GM21390 (cell line): ENCODE results near the gene TMED1.

ENCODE experiments used
- ATAC-seq: cut with Tn5 transposase; IDR thresholded peaks from one replicate; pipeline ENCODE4 v1.9.1; 2021; ENCODE audit not compliant: unreplicated experiment

The TMED1 gene

GRCh38 chr19:10835089-10835753, 791 bp downstream of the TMED1 start:
- no peak for ATAC-seq

DNA sequence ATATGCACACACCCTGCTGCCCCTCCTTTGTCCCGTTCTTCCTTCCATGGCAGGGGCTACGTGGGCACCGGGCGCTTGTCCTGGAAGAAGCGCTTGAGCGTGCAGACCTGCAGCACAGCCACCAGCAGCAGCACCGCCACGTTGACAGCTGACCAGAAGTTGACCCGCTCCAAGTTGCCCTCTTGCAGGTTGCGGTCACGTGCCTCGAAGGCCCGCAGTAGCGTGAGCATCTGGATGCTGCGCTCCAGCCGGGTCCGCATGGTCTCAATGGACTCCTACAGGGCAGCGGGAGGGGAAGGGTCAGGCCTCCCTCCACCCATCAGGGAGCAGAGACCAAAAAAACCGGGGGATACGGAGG, 3.1 kb downstream of the TMED1 start:
- ATAC-seq, result no peak

- no peak for ATAC-seq
Observed at GRCh38 chr19:10831987-10832938, 3.7 kb downstream of the TMED1 start.

- ATAC-seq, result no peak
Observed at GRCh38 chr19:10830931-10831779, 4.9 kb downstream of the TMED1 start.

DNA sequence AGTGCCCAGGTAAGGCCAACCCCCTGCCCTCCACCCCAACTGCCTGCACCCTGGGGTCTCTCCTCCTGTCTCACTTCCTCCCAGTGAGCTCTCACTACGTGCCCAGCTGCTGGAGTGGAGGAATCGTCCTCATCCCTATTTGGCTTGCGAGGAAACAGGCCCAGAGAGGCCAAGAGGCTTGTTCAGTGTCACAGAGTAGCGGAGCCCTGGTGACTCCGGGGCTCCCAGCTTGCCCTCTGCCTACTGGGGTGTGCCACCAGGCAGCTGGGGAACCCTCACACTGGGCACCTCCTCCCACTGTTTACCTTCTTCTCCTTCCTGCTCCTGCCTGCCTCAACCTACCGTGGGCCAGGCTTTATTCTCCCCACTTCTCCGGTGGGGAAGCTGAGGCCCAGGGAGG, 5.6 kb downstream of the TMED1 start:
- no peak for ATAC-seq

GRCh38 chr19:10829967-10830366, 6.0 kb downstream of the TMED1 start:
- ATAC-seq, result no peak

DNA sequence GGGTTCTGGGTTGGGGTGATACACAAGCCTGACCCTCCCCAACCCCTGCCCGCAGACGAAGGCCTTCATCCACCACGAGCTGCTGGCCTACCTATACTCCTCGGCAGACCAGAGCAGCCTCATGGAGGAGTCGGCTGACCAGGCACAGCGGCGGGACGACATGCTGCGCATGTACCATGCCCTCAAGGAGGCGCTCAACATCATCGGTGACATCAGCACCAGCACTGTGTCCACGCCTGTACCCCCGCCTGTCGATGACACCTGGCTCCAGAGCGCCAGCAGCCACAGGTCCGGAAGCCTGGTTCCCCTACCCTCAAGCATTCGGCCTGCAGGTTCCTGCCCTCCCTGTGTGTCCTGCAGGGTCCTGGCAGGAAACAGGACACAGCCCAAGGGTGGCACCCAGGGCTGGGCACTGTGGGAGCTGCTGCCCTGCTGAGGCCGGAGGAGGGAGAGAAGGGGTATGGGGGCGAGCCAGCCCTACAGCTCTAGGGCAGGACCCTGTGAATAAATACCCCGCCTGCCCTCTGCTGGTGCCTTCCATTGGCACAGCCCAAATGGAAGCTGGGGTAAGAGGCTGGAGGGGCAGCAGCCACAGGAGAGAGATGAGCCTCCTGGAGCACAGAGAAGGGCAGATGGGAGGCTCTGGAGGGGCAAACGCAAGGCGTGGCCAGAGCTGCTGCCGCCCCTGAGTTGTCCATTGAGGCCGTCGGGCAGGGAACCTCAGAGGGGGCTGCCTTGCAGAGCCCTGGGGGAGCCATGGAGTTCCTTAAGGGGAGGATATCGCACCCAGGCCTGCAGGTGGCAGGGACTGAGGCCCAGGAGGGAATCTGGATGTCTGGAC, 6.8 kb downstream of the TMED1 start:
- no peak for ATAC-seq

GRCh38 chr19:10826846-10827245, 9.2 kb downstream of the TMED1 start:
- no peak for ATAC-seq

DNA sequence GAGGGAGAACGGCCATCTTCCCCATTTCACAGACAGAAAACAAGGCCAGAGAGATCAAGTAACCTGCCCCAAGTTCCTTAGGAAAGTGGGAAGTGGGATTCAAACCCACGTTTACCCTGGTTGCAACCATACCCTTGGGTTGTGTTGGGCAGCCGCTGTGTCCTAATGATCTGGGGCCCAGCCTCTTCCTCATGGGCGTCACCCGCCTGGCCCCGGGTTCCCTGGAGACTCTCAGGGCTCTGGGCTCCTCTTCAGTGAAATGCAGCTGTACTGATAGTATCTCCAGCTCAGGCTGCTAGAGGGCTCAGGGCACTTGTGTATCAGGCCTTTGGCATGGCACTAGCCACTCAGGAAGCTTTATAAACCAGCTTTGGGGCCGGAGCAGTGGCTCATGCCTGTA, 9.8 kb downstream of the TMED1 start:
- no peak for ATAC-seq

DNA sequence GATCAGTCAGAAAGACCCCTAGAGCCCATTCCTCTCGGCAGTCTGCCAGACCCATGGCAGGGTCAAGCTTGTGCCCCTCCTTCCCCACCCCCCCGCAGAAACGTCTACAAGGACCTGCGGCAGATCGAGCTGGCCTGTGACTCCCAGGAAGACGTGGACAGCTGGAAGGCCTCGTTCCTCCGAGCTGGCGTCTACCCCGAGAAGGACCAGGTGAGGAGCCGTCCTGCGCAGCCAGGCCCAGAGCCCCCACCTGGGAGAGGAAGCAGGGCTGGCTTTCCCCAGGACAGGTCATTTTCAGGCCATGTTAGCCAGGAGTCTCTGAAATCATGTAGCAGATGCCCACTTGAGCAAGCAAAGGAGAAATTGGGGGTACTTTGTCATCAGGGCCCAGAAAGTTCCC, 12.3 kb downstream of the TMED1 start:
- ATAC-seq, result no peak

- no peak for ATAC-seq
Observed at GRCh38 chr19:10820173-10820572, 15.8 kb downstream of the TMED1 start.

GRCh38 chr19:10819124-10820060, 16.6 kb downstream of the TMED1 start:
- no peak for ATAC-seq

DNA sequence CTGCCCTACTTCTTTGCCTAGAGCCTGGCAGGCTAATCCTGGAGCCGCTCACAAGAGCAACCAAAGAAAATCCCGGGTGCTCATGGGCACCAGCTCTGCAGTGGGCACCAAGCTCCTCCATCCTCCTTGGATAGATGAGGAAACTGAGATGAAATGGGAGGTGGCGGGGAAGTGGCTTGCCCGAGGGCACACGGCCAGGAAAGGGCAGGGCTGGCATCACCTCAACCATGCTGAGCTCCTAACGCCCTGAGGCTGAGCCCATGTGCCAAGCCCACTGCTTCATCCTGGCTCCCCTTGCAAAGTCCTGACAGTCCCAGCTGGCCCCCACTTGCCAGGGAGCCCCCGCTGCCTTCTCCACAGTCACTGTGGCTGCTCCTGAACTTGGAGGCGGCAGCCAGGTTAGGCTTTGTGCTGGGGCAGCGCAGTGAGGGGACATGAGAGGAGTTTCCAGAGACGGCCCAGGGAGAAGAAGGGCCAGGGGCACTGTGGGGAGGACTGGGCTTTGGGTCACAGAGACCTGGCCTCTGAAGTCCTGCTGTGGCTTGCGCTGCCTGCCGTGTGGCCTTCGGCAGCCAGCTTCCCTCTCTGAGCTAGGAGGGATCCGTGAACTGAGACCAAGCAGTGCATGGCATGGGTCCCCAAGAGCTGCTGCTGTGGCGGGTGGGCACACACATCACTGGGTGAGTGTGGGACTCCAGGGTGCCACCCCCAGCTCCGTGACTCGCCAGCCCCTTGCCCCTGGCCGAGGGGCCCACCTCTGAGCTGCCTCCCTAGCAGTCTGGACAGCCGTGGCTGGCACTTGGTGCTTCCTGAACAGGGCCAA, 17.5 kb downstream of the TMED1 start:
- no peak for ATAC-seq

DNA sequence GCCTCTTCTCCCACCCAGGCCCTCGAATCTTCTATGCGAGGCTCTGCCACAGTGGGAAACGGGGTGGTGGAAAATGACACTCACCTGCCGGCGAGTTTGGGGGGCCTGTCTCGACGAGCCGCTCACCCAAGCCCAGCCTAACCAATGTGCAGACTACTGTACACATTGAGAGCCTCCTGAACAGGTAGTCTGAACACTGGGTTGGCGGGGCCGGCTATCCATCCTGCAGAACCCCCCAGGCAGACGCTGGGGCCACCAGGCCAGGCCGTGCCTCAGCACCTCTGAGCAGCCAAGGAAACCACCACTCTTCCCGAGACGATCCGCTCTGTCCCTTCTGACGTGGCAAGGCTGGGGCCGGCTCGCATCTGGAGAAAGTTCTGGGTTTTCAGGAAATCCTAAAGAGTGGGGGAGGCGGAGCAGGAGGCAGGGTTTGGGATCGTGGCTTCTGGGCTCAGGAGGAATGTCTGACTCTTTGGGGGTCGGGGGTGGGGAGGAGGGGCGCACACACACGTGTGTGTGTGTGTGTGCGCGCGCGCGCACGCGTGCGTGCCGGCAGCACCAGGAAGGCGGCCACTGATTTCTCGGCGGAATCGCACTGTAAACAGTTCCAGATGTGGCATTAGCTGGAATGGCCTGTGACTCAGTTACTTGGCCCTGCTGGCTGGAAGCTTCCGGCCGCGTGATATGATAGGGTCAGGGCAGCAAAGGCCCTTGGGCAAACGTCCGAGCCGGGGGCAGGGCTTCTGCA, 18.5 kb downstream of the TMED1 start:
- no peak for ATAC-seq

DNA sequence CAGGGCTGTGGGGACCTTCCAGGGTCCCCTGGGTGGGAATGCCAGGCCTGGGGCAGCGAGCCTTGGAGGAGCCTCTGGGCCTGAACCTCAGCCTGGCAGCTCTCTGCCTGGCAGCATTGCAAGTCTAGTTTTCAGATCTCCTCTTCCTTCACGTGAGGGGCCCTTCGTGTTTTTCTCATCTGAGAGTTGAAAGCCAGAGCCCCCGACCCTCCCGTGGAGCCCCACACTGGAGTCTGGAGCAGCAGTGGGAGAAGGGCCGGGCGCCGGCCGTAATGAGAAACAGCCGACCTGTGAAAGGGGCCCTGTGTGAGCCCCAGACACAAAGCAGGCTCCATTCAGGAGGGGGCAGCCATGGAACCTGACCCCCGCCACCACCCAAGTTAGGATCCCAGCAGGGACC, 19.3 kb downstream of the TMED1 start:
- ATAC-seq, result no peak

DNA sequence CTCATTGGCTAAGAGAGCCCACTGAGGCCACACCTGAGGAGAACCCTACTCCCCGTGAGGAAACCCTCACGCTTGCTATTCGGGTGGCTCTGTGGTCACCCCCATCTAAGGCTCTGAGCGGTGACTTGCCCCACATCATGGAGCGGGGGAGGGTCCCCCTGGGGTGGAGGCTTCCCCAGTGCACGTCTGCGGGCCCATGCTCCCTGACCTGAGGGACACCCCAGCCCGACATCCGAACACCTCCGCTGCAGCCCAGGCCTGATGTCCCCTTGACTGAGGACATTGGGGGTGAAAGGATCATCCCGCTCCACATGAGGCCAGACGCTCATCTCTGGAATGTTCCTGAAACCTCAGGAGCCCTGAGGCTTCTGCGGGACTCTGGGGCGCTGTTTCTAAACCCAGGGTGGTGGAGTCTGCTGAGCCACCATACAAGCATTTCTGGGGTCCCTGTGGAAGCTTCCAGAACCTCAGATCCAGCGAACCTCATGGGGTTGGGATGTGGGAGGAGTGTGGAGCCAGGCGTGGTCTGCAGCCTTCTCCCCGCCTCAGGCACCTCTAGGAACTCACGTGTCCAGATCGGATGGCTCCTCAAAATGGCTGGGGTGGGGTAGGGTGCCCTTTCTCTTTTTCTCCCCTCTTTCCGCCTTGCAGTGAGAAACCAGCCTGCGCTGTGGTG, 19.9 kb downstream of the TMED1 start:
- no peak for ATAC-seq

- no peak for ATAC-seq
Observed at GRCh38 chr19:10815007-10815536, 20.9 kb downstream of the TMED1 start.
